ELR (cell line): ENCODE results near the gene PRKCE.

Experiments
- DNase-seq: peaks from one replicate; pipeline ENCODE4 v3.0.0-alpha.2; 2015; ENCODE audit warnings: low read depth

The PRKCE gene

DNA sequence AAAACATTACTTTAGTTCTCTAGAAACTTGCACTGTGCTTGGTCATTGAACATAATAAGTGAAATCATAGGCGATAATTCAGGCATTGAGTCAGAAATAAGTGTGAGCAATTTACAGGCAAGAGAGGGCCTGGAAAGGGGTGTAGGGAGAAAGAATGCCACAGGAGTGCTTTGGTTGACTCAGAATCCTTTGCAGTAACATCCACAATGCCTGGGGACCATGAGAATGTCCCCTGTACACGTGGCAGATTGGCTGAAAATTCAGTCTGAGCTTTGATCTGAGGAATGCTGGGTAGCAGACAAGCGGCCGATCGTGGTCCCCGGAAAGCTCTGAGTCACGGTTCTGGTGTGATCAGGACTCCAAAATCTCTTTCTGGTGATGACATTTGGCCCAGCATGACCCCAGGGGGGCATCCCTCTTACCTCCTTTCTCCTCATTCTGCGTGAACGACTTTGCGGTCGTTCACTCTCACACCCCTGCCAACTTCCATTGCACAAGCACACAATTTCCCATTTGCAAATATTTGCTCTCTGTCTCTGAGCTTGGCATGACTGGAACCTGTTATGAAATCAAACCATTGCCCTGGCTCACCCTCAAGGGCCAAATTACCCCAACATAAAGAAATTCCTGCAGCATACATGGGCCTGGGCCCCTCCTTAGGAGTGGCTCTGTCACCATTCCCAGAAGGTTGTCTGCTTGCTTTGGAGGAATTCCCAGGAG is 340.7 kb downstream of the PRKCE start:
- DNase-seq = peak; percentile 77

DNA sequence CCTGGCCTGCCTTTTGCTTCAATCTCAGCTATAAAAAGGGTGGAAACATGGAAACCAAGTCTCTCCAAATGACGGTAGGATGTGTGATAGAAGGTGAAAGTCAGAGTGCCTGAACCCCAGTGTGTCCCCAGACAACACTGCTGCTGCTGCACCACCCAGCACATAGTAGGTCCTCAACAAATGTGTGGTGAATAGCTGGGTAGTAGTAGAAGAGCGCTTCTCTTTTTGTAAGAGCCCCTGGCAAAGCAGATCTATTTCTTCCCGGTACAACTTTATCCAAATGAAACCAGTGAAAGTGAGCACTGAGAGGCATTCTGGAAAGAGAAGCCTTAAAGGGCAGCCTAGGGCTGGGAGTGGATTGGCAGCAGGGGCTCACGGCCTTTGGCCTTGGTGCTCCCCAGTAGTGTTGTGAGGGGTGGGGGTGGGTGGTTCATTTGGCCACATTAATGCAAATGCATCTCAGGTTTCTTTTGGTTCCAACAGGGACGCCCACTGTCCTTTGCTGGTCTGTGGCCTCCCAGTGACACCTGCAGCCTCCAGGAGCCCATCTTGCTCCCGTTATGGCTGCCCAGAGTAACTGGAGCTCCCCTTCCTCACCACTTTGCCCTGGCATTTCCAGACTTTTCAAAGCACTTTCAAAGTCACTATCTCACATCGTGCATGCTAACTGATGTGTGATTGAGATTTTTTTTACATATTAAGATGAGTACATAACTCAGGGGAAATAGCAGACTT is 341.4 kb downstream of the PRKCE start:
- no peak for DNase-seq

DNA sequence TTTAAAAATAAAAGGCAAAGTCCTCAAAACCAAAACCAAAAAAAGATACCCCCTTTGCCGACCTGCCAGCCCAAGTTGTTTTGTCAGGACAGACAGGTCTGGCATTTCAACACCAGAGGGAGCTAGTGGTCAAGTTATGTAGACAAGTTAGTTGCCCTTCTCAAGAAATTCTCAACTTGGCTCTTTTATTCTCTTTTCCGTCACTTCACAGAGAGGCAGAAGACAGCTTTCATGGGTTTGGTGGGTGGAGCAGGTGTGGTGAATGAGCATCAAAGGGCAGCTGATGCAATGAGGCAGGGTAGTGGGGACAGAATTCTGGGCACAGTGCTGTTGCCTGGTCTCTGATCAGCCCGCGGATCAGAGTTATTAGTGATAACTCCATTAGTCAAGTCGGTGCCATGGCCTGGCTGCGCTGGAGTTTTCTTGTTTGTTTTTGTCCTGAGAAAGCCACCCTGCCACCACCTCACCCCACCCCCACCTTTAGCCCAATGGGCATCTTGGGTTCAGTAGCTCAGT is 342.1 kb downstream of the PRKCE start:
- peak; percentile 87 for DNase-seq

DNA sequence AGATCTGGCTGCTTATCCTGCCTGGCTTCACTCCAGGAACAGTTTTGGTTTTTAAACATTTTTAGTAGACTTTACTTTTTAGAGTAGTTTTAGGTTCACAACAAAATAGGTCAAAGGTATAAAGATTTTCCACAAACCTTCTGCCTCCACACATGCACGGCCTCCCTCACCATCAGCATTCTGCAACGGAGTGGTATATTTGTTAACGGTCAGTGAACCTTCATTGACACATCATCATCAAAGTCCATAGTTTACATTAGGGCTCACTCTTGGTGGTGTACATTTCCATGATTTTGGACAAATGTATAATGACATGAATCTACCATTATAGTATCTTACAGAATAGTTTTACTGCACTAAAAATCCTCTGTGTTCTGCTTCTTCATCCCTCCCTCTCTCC is 342.6 kb downstream of the PRKCE start:
- no peak for DNase-seq

DNA sequence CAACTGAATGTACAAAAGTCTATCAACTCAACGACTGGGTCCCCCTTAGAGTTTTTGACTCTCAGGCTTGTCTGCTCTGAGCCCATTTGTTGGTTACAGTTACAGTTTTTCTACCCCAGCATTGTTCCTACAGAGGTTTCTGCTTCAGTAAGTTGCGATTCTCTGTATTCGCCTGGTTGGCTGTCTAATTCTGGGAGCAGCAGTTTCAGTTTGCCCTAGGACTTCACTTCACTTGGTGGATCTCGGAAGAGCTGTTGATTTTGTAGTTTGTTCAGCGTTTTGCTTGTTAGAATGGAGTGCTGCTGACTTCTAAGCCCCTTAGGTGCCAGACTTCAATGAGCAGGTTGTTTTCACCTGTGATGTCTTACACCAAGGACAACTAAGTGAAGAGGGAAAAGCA is 349.2 kb downstream of the PRKCE start:
- no peak for DNase-seq

DNA sequence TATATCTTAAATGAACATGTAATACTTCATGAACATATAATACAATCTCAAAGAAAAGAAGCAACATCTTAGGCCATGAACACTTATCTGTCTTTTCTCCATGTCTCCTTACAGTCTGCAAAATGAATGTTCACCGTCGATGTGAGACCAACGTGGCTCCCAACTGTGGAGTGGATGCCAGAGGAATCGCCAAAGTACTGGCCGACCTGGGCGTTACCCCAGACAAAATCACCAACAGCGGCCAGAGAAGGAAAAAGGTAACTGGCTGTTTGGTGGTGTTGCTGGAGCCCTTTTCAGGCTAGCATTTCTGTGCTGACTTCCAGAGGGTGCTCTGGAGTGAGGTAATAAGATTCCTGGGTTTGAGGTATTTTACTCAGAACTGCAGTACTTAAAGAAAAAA is 349.8 kb downstream of the PRKCE start:
- DNase-seq = no peak

DNA sequence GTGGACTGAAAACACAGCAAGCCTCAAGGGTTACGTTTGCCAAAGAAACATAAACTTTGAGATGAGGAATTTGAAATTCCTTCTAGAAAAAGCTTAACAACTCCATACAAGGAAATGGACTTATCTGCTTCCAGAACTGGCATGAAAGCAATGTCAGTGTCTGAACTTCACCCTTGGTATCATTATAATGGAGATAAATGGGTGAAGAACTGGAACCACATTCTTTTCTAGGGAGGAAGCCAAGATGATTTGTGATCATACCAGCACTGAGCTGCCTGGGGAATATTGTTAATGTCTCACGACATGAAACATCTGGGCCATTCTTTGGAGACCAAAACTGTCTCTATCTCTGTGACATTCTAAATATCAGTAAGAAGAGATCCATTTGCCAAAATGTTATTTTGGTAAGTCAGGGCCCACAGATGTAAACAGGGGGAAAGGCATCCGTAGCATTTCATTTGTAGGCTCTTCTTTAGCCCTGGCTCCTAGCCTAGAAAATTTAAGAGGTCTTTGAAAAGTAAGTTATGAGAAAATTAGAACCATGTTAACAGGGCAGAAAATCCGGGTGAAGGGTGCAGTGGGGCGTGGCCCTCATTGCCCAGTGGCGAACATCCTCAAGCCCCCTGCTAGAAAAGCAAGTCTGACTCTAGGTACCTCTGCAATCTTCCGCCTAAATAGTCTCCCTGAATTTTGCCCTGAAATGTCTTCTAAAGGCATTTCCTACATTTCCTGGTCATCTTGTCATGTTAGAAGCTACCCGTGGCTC is 350.4 kb downstream of the PRKCE start:
- no peak for DNase-seq

DNA sequence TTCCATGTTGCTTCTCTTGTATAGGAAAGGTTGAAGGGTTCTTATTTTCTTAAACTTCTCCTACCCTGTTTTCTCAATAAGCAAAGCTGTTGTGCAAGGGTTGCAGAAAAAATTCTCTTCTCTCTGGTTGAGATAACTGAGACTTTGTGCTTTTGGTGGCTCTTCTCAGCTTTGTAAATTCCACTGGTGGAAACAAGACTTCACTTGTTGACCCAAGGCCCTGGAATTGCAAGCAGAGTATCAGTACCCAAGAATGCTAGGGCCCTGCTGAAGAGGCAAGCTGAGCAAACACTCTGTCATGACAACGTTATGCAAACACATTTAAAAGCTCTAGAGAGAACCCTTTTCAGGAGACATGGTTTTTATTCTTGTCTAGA is 351.0 kb downstream of the PRKCE start:
- DNase-seq = no peak

DNA sequence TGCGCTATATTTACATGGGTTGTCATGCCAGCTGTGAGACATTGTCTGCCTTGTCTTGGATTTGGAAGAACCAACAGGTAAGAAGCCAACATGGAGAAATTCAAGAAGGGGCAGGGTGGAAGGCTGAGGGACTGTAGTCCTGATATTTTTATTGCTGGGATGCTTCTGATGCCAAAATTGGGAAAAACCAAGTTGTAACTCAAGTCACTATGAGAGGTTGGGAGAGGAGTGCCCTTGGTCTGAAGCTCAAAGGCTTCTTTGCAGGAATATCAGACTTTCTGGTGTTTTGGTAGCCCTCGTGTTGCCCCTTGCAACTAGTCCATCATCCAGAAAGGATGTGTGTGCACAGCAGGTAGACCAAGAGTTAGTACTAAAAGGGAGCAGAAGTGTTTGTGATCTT is 351.5 kb downstream of the PRKCE start:
- no peak for DNase-seq

DNA sequence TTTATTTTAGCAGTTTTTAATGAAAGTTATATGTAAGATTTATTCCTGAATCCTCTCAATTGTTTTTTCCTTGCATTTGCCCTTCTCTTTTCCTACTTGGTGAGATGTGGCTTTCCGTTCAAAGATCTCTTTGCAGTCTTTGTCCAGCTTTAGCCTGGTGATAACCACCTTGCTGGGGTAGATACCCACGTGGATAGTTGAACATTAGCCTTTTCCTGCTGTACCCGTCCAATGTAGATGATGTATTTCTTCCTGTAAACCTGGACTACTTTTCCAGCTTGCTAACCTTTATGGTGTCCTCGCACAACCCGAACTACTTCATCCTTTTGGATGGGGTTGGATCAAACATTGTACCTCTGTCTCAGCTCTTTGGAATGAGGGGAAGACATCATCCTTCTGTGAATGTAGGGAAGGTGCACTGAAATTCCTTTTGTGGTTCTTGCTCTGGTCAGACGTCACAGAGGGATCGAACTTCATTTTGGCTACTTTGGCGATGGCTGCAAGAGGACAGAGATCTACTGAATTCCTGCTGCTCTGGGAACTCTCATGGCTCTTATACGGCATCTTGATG is 352.5 kb downstream of the PRKCE start:
- no peak for DNase-seq

DNA sequence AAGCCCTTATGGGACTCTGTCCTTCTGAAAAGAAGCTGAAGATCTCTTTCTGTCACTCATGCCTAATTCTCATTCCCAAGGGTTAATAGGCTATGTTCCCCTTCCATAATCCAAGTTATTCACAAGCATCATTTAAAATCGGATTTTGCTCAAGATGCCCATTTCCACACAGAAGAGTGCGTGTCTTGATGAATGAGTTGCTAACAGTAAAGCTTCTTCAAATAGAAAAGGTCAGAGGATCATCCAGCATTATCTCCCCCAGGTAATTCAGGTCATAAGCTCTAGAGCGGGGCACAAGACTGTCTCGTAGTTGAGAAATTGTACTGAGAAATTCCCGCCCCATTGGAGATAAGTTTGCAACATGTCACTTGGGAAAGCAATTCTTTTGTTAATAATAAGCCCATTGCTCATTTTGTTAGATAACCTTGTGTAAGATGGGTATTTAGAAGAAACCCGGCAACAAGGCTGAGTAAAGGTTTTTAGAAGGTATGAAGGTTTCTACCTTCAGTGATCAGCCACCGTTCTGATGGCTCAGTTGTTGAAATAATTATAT is 355.1 kb downstream of the PRKCE start:
- no peak for DNase-seq

DNA sequence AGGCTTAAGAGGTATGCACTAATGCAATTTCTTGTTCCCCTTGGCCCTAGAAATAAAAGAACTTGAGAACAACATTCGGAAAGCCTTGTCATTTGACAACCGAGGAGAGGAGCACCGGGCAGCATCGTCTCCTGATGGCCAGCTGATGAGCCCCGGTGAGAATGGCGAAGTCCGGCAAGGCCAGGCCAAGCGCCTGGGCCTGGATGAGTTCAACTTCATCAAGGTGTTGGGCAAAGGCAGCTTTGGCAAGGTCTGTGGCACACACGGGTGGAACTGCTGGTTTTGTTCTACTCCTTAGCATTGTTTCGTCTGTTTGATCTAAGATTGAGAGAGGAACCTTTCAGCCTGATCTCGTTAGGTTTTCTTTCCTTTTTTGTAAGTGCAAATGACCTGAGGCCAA is 355.9 kb downstream of the PRKCE start:
- DNase-seq = no peak

DNA sequence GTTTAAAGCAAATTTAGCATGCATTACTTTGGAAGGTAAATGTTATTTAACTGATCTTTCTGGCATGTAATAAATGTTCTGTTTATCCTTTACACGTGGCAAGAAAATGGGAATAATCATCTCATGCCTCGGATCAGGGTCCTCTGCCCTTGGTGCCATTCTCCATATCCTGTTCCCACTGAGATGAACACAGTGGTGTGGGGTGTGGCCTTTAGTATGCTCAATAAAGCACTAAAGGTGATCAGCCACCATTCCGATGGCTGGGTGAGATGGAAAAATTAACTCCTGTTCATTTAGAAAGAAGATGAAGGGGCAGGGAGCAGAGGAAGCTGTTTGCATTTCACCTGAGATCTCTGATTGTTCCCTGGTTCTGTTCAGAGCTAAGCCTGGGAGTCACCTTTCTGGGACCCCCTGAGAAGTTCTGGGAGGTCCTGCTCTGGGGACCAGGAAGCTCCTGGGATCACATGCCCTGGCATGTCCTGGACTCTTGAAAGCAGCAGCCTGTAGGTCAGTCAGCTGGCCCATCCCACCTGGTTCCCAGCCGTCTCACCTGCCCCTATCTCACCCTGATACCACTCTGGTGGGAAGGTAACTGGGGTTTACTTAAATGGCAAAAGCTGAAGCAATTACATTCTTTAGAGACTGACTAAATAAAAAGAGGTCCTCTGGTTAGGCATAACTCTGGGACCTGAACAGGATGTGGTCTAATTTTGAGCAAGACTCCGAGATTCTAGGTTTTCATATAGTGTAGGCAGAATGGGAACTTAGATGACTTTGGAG is 356.8 kb downstream of the PRKCE start:
- DNase-seq = peak; percentile 76

DNA sequence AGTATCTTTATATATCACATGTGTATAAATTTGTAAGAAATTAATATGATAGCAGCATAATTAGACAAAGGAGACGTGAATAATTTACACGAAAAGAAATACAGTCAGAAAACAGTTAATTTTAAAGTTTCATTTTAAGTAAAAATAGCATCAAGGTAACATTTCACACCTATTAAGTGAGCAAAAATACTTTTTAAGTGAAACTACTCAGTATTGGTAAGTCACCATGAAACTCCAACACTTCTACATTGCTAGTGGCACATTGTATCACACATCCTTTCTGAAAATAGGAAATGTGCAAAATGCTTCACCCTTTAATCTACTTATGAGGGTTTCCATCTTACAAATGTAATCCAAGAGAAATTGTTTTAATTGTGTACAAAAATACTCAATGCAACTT is 357.8 kb downstream of the PRKCE start:
- DNase-seq = no peak

DNA sequence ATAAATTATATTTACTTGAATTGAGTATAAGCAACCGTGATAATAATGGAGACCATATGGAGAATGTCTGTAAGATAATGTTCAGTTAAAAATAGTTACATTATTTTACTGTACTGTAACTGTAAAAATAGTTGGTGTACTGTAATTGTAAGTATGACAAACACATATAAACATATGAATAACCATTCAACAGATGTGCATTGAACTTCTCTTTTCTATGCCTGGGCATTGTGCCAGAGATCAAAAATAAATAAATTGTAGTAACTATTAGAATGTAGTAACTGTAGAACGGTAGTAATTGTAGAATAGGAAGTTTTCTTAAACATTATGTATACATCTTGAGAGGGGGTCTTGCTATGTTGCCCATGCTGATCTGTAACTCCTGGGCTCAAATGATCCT is 358.3 kb downstream of the PRKCE start:
- peak; percentile 66 for DNase-seq

DNA sequence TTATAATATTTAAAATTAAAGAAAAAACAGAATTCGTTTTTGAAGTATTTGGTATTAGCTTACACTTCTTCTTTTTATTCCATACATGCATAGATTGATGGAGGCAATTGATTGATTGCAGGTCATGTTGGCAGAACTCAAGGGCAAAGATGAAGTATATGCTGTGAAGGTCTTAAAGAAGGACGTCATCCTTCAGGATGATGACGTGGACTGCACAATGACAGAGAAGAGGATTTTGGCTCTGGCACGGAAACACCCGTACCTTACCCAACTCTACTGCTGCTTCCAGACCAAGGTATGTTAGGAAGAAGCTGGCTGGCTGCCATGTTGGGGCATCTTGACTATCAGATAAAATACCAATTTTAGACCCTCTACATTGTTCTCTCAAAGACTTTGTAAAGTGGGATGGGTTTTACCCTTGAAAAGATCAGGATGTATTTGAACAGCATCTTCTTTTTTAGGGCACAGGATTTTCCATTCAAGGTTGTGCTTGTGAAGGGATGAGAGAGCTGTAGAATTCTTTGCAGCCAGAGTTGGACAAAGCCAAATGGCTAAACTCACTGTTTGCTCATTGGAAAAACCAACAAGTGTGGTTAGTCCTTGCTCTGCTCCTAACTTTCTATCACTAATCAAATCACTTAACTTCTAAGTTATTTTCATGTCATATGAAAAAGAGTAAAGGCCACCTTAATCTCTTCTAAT is 358.9 kb downstream of the PRKCE start:
- no peak for DNase-seq

DNA sequence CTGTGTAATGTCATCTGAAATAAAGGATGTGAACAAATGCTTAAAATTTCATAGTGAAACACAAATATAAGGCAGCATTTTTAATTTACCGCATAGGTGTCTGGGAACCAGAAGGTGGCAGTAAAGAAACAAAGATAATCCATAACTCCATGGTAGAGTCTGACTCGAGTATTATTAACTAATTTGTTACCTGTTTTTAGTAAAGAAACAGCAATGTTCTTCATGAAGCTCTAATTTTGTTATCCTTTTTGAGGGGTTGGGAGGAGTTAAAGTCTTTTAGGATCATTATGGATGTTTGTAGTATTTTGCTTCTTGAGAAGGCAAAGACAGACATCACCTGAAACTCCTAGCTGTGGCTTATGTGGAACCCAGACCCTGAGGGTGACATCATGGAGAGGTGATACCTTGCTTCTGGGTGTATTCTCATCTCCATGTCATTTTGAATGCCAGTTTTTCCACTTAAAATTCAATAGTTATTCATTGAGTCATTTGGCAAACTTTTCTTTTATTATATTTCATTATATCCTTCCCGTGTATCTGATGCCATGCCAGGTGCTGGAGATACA is 359.5 kb downstream of the PRKCE start:
- DNase-seq = peak; percentile 80

DNA sequence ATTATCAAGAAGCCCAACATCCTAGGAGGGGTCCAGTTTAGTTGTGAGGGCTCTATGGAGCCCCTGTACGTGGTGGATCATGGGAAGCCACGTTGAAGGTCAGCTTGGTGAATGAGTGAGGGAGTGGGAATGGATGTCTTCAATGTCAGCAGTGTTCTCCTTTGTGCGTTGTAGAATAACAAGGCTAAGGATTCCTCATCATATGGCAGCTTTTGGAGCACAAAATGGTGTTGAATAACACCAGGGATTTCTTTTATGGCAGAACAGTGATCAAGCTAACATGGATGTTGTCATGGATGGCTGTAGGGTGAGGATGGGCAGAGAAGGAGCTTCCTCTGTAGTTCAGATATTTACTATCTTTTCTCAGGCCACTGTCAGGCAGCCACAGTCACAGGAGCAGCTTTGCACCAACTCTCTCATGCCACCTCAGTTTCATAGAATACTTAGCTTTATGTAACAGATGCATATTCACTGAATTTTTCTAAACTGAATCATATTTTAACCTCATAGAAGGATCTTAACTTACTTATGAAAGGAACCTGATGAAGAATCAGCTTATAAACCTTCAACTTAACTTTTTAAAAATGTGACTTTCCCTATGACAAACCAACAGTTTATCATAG is 361.3 kb downstream of the PRKCE start:
- peak; percentile 66 for DNase-seq

DNA sequence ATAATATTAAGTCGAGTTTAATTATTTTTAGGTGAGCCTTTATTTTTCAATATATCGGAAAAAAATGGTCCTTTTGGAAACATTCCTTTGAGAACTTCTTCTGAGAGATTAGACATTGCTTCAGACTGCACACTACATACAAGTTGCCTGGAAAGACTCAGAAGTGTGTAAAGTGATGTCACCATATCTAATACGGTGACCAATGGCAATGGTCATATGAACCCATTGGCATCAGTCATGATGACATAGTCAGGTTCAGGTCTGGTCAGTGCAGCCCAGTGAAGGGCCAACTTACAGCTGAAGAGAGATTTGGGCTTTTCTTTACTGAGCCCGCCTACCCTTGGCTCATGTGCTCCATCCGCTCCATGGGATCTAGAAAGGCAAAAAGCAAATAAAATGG is 362.3 kb downstream of the PRKCE start:
- no peak for DNase-seq
